HuH-7 (cell line): ENCODE measurements around the gene CCL18.
"Not testable (repeated sequence)": the region's sequence is repeated elsewhere in the genome, so short reads cannot be mapped to it uniquely, and the experiment has no call there.

ENCODE experiments used
- DNase-seq: peaks from one replicate; pipeline ENCODE4 v3.0.0; 2011; ENCODE audit warnings: low spot score

Gene CCL18

DNA sequence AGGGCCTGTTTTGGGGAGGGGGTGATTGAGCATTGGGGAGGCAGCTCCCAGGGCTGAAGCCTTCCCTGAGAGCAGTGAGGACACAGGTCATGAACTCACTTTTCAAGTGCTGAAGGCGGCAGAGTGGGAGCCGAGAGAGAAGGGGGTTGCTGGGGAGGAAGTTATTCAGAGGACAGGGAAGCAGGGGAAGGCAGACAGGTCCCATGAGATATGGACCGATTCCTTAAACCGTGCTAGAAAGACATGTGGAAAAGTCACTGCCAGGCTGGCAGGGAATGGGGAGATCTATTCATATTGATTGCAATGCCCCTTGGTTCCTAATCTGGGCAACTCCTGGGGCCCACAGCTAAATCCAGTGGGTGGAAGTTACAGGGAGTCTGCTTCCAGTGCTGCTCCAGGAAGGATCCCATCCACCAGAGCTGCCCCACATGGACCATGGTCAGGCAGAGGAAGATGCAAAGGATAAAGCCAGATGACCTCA is 40.7 kb downstream of the CCL18 start:
- DNase-seq: no peak

DNA sequence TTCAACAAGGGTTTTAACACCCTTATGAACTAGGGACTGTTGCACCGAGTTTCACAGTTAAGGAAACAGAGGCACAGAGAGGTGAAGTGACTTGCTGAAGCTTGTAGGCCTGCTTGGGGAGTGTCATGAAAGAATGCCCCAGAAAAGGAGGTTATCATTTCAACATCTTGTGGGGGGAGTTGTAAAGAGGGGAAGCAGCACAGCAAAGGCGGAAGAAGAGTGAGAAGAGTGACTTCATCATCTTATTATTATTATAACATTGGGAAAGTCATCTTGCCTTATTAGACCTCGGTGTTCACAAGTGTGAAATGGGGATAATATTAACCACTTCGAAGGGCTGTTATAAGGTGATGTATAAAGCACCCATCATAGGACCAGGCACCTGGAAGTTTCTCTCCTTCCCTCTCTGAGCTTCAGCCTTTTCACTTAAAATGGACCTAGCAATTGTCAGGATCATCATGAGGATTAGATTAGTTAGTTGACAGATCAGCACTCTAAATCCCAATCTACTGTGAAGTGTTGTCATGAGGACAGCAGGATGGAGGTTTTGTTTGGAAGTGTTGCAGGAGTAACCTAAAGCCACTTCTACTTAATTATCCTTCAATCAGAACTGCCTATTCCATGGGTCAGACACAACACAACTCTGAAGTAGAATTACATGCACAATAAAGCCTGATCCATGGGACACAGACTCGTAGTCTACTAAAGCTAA is 41.9 kb downstream of the CCL18 start:
- no peak for DNase-seq

DNA sequence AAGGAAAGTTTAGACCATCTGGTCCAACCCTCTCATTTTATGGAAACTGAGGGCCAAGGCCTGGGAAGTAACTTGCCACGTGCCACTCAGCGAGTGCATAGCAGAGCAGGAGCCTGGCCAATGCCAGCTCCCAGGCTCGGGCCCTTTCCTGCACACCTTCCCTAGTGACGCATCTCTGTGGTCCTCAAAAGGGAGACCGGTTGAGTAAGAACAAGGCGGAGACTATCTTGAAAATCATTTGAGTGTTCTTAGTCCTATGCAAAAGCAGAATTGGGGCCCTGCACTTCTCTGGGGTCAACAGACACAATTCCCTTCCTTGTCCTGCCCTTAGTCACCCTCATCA is 42.4 kb downstream of the CCL18 start:
- no peak for DNase-seq

DNA sequence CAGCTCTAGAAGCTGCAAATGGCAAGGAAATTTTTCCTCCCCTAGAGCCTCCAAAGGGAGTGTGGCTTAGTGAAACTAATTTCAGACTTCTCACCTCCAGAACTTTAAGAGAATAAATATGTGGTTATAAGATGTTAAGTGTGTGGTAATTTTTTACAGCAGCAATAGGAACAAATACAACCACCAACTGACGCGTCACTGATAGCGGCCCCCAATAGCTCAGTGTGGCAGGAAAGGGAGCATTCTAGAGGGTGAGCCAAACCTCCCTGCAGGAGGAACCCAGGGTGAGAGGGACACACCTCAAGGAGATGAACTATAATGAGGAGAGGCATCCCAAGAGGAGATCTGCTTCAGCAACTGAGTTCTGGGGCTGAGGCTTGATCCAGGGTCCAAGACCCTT is 43.6 kb downstream of the CCL18 start:
- DNase-seq: no peak

- DNase-seq: not testable (repeated sequence)
Measured at GRCh38 chr17:36108265-36108664, 44.2 kb downstream of the CCL18 start.

DNA sequence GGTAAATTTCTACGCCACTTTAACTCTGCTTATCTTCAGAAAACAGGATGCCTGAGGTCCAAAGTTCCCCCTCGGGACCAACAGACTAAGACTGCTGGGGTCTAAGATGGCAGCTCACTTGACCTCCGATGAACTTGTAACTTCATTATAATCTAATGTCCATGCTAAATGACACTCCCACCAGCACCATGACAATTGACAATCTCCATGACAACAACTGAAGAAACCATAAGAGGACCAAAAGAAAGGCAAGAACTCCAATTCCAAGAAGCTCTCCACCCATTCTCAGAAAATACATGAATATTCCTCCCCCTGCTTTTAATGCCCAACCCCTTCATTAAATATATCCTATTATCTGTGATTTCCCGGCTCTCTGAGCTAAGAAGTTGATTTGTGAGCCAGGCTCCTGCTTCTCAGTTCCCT is 47.0 kb downstream of the CCL18 start:
- no peak for DNase-seq

GRCh38 chr17:36112572-36112971 is 48.5 kb downstream of the CCL18 start:
- DNase-seq: no peak

DNA sequence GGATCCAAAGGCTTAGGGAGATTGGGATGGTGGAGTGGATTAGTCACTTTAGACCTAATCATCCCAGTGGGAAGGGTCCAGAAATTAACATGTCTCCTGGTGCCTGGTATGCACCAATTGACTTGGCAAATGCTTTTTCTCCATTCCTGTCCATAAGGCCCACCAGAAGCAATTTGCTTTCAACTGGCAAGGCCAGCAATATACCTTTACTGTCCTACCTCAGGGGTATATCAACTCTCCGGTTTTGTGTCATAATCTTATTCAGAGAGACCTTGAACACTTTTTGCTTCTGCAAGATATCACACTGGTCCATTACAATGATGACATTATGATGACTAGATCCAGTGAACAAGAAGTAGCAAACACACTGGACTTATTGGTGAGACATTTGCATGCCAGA is 49.1 kb downstream of the CCL18 start:
- not testable (repeated sequence) for DNase-seq

DNA sequence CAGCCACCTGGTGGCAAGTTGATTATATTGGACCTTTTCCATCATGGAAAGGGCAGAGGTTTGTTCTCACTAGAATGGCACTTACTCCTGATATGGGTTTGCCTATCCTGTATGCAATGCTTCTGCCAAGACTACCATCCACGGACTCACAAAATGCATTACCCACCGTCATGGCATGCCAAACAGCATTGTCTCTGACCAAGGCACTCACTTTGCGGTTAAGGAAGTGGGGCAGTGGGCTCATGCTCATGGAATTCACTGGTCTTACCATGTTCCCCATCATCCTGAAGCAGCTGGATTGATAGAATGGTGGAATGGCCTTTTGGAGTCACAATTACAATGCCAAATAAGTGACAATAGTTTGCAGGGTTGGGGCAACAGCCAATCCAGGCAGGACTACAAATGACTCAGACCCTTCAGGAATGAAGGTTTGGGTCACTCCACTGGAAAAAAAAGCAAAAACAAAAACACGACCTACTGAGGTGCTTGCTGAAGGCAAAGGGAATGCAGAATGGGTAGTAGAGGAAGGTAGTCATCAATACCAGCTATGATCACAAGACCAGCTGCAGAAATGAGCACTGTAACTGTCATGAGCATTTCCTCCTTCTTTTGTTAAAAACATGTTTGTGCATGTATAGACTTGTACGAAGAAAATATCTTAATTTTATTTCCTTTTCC is 51.0 kb downstream of the CCL18 start:
- DNase-seq: not testable (repeated sequence)

DNA sequence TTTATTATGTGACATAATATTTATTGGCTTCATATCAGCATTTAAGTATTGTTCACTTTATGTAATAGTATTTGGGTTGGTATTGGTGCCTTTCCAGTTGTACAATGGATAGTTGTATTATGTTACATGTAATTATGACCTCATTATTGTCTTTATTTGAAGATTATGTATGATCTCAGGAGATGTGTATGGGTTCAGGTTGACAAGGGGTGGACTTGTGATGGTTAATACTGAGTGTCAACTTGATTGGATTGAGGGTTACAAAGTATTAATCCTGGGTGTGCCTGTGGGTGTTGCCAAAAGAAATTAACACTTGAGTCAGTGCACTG is 51.5 kb downstream of the CCL18 start:
- not testable (repeated sequence) for DNase-seq

- DNase-seq: no peak
Measured at GRCh38 chr17:36117505-36118382, 53.7 kb downstream of the CCL18 start.

GRCh38 chr17:36118477-36119353 is 54.6 kb downstream of the CCL18 start:
- no peak for DNase-seq

- DNase-seq: no peak
Measured at GRCh38 chr17:36120221-36120620, 56.1 kb downstream of the CCL18 start.

GRCh38 chr17:36121099-36121498 is 57.0 kb downstream of the CCL18 start:
- DNase-seq: not testable (repeated sequence)
